Measurements from ENCODE around the gene CXCR6. TPM values are rescaled to one million over a fixed set of nuclear protein-coding genes. Genes with fewer than 3 reads are reported as not detected.

Gene CXCR6
- total RNA-seq, 2 donors from 2014 or later = 1.0 to 1.6 TPM

DNA sequence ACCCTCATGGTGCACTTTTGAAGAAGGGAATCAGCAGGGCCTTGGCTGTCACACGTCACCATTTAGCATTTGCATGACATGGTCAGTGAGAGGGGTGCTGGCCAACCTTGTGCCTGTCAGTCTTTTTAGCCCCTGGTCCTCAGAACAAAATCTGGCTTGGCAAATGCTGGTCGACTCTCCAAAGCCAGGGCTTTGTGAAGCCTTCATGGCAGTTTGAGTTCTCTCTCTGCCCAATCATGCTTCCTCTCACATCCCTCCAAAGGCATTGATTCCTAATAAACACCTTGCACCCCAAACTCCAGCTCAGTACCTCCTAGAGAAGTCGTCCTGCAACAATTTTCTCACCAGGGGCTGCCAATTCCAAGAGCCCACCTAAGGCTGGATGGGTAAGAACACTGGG, 37.5 kb upstream of the CXCR6 start:
- no peak overlapping the region for H3K27ac ChIP-seq
- no peak for TF ChIP-seq CTCF (IDR thresholded peaks at IDR 0.05)

GRCh38 chr3:45906681-45907407, 36.4 kb upstream of the CXCR6 start:
- Histone ChIP-seq H3K36me3 (no peaks in the 10 kb centered on the region), H3K27me3 (no peaks in the 10 kb centered on the region), H3K9me3 (no peaks in the 10 kb centered on the region), H3K4me3 (no peak overlapping the region), H3K4me1 (no peaks in the 10 kb centered on the region), H3K9ac (ENCODE audit: low read depth in 2 of 2, low read length in 2 of 2) (no peak overlapping the region), H3K27ac (no peak overlapping the region)
- DNase-seq = no peak
- no peak for TF ChIP-seq CTCF (IDR thresholded peaks at IDR 0.05)
- intact Hi-C loops (cut with DNase I) = no loop called here

More for the DNA sequence above, 37.5 kb upstream of the CXCR6 start:
- H3K27me3 ChIP-seq = no peaks in the 10 kb centered on the region
- no peak overlapping the region for H3K4me3 ChIP-seq
- no peaks in the 10 kb centered on the region for H3K9me3 ChIP-seq
- H3K36me3 ChIP-seq = no peaks in the 10 kb centered on the region
- no peaks in the 10 kb centered on the region for H3K4me1 ChIP-seq
- intact Hi-C loops (cut with DNase I) = no loop called here
- no peak overlapping the region for H3K9ac ChIP-seq (ENCODE audit: low read depth in 2 of 2, low read length in 2 of 2)
- no peak for DNase-seq

GRCh38 chr3:45907769-45908705, 35.2 kb upstream of the CXCR6 start:
- H3K9me3 ChIP-seq = no peaks in the 10 kb centered on the region
- no peak for DNase-seq
- no peak overlapping the region for H3K27ac ChIP-seq
- no peaks in the 10 kb centered on the region for H3K36me3 ChIP-seq
- H3K9ac ChIP-seq (ENCODE audit: low read depth in 2 of 2, low read length in 2 of 2) = no peak overlapping the region
- intact Hi-C loops (cut with DNase I) = no loop called here
- no peaks in the 10 kb centered on the region for H3K27me3 ChIP-seq
- no peak overlapping the region for H3K4me3 ChIP-seq
- H3K4me1 ChIP-seq = no peaks in the 10 kb centered on the region
- TF ChIP-seq CTCF (IDR thresholded peaks at IDR 0.05) = no peak

- no peak for DNase-seq
- intact Hi-C loops (cut with DNase I) = no loop called here
- Histone ChIP-seq H3K9ac (ENCODE audit: low read depth in 2 of 2, low read length in 2 of 2) (no peak overlapping the region), H3K27me3 (no peaks in the 10 kb centered on the region), H3K36me3 (no peaks in the 10 kb centered on the region), H3K9me3 (no peaks in the 10 kb centered on the region), H3K4me3 (no peak overlapping the region), H3K27ac (no peak overlapping the region), H3K4me1 (no peaks in the 10 kb centered on the region)
- TF ChIP-seq CTCF (IDR thresholded peaks at IDR 0.05) = no peak
These were observed 34.5 kb upstream of the CXCR6 start for GRCh38 chr3:45908761-45909160.

- no peak overlapping the region for H3K4me3 ChIP-seq
- intact Hi-C loops (cut with DNase I) = no loop called here
- no peaks in the 10 kb centered on the region for H3K4me1 ChIP-seq
- H3K36me3 ChIP-seq = no peaks in the 10 kb centered on the region
- no peaks in the 10 kb centered on the region for H3K27me3 ChIP-seq
- DNase-seq = no peak
- no peaks in the 10 kb centered on the region for H3K9me3 ChIP-seq
- no peak overlapping the region for H3K9ac ChIP-seq (ENCODE audit: low read depth in 2 of 2, low read length in 2 of 2)
- TF ChIP-seq CTCF (IDR thresholded peaks at IDR 0.05) = no peak
- no peak overlapping the region for H3K27ac ChIP-seq
These were observed 33.7 kb upstream of the CXCR6 start for GRCh38 chr3:45909542-45909941.

Data from colonic mucosa (tissue), 4 donors.